GM18519 (cell line): ENCODE results near the gene DEK.

Experiments
- ATAC-seq: cut with Tn5 transposase; IDR thresholded peaks from one replicate; pipeline ENCODE4 v1.9.1; 2021; ENCODE audit warnings: mild to moderate bottlenecking, moderate library complexity; ENCODE audit not compliant: unreplicated experiment, low FRiP score

The DEK gene

GRCh38 chr6:18266523-18266912 lies 2.2 kb upstream of the DEK start:
- no peak for ATAC-seq

DNA sequence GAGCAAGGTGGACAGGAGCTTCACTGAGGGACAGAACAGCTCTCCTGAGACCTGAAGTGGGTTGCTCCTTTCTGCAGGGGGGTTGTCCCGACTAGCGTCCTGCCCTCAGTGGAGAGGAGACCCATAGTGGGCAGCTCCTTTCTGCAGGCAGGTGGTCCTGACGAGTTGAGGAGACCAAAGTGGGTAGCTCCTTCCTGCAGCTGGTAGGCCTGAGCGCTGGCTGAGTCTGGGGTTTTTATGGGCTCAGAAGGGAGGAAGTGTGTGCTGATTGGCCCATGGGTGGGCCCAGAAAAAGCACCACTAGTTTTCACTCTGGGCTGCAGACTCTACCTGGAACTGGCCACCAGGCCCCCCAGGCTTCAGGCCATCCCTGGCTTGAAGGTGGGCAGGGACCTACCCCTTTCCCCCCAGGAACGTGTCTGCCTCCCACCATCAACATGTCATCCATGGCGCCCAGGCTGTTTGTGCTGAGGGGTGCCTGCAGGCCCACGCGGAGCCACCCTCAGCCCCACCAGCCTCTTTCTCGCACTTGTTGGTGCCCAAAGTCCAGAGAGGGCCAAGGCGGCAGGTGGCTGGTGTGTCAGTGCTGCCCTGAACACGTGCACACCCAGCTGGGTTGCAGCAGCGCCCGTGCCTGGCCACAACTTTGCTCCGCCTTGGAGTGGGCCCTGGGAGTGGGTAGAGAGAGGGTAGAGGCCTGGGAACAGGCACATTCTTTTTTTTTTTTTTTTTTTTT lies 1.6 kb upstream of the DEK start:
- ATAC-seq = no peak

DNA sequence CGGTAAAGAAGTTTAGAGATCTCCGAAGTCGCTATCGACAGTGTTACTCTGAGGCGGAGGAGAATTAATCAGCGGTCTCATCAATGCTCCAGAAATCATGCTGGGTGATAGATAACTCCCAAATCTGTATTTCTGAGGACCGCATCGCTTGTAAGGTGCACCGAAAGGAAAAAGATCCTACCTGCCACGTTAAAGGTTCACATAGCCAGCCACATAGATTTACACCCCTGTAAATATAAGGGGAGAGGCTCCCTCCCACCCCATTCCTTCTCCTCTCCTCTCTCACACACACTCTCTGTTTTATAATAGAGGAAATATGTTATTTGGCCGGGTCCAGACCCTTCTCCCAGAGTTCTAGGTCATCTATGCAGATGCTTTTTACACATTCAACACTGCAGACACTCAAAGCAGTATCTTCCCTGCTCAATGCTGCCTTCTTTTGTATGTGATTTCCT lies 620 bp upstream of the DEK start:
- ATAC-seq = no peak

DNA sequence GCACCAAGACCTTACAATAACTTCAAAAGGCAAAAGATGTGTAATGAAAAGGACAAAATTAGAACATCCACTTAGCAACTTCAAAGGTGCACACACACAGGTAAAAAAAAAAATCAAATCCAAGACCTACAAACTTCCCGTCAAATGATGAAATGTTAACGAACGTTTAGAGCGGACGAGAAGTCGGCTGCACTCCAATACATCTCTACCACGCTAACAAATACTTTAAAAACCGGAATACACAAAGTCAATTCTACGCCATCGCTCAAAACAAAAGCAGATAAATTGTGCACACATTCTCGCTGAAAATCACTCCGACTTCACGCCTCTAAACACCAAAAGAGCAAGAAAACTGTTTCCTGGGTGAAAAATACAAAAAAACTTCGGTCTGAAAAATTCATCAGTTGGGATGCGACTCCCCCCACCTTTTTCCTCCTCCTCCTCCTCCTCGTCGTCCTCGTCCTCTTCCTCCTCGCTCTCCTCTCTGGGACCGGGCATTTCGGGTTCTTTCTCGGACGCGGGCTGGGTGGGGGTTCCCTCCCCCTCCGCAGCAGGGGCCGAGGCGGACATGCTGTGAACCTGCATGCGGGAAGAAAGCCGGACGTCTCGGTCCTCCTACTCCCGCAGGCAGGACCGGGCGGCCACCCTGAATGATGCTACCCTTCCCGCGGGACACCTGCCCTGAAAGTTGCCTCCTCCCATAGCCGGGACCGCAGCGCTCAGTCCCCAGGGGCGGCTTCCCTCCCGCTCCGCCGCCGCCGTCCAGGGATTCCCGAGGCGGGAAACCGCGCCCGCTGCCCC lies 712 bp downstream of the DEK start:
- no peak for ATAC-seq

DNA sequence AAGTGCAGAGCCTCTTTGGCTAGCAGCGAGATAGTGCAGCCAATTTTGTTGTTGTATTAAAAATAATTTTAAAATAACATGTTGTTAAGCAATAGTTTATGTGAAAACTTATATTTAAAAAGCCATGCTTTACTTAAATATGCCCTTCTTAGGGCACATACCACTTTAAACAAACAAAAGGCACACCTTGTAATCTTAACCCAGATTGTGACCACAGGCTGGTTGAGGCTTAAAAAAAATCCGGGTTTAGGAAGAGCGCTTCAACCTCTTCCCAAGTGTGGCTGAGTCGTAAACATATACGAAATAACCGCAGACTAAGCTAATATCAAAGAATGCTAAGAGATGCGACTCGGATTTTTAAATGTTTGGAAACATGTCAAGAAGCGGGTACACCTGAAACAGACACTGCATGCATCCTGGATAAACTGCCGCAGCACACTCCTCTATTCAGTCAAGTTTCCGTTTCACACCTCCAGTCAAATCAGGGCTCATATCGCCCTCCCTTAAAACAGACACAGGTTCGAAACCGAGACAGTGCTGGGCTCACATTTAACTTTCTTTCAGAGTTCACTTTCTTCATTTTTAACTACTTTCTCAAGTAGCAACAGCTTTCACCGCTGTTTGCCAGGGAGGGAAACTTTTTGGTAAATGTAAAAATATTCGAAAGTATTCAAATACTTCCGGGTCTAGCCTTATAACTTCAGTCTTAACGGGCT lies 1.5 kb downstream of the DEK start:
- peak; percentile 69 for ATAC-seq

- no peak for ATAC-seq
Measured at GRCh38 chr6:18261877-18262276, 2.5 kb downstream of the DEK start.

DNA sequence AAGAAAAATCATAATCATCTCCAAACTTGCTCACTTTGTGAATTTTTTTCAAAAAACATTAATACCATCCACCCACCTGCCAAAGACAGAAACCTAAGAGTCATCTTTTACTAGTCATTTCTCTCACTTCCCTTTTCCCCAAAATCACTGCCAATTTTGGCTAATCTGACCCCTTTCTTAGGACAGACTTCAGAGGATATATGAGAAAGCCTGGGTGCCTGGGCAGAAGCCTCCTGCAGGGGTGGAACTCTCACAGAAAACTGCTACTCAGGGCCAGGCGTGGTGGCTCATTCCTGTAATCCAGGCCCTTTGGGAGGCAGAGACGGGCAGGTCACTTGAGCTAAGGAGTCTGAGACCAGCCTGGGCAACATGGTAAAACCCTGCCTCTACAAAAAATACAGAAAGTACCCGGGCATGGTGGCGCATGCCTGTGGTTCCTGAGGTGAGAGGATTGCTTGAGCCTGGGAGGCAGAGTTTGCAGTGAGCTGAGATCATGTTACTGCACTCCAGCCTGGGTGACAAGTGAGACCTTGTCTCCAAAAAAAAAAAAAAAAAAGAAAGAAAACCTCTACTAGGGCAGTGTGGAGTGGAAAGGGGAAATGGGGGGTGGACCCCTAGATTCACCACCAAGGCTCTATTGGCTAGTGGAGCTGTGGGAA lies 3.8 kb downstream of the DEK start:
- ATAC-seq = peak; percentile 30

- ATAC-seq = no peak
Measured at GRCh38 chr6:18259675-18260447, 4.5 kb downstream of the DEK start.

DNA sequence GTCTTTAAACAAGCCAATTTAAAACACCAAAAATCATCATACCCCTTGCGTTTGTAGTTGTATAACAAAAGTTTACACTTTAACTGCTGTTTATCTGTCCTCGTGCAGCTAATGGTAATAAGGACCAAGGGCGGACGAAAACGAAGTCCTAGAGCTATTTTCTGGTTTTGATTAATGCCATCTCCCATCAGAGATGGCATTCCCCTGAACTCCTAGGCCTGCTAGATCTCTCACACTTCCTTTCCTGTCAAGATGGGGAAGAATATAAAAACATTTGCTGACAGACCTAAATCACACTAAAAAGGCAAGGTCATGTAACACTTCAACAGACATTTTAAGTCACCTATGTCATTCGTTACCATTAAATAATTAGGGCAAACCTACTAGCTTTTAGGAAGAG lies 9.5 kb downstream of the DEK start:
- no peak for ATAC-seq

- no peak for ATAC-seq
Measured at GRCh38 chr6:18253635-18254034, 10.7 kb downstream of the DEK start.

DNA sequence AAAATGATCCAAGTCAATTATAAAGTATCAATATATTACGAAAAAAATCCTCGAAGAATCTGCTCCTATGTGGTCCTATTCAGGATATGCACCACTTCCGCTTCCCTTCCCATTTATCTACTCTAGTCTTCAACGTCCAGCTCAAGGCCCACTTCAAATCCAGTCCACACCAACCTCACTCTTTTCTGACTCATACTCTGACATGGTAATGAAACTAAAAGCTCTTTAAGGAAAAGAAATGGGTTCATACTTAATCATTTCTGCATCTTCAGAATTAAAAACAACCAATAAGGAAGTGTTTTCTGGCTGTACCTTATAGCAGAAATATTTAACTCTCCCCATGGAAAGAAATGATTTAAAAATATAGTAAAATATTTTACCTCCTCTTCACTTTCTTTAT lies 15.1 kb downstream of the DEK start:
- no peak for ATAC-seq

GRCh38 chr6:18248698-18249097 lies 15.6 kb downstream of the DEK start:
- ATAC-seq = no peak

- ATAC-seq = no peak
Measured at GRCh38 chr6:18247002-18247401, 17.3 kb downstream of the DEK start.

DNA sequence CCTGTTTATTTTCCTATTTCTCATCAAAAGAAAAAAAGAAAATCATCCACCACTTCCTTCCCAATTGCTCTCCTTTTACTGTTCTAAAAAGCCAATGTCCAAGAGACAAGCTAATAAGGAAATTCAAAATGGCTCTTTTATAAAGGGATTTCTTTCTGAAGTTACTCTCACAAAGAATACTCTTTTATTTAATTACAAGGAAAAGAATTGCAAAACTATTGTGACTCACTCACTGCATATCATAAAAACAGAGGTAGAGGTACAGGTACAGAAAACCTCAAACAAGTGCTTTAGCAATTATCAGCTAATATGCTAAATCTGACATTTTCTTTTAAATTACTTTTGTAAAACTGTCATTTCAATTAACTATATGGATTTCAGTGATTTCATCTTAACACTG lies 18.1 kb downstream of the DEK start:
- no peak for ATAC-seq

GRCh38 chr6:18245642-18246041 lies 18.7 kb downstream of the DEK start:
- peak; percentile 34 for ATAC-seq

- no peak for ATAC-seq
Measured at GRCh38 chr6:18245079-18245478, 19.3 kb downstream of the DEK start.

DNA sequence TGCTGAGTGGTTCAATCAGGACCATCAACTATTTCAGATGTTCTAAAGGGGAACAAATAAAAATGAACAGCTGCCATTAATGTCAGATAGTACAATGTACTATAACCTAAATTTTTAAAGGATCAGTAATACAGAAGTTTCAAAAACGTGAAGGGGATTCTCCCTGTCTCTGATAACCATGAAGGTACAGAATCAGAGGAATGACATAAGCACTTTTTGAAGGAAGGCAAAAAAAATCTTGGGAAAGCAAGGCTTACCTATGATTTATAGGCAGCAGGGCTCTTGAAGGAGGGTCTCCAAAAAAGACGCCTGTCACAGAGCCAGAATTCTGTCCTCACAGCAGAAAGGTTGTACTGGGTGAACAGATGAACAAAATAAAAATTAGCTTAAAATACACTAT lies 20.1 kb downstream of the DEK start:
- no peak for ATAC-seq

DNA sequence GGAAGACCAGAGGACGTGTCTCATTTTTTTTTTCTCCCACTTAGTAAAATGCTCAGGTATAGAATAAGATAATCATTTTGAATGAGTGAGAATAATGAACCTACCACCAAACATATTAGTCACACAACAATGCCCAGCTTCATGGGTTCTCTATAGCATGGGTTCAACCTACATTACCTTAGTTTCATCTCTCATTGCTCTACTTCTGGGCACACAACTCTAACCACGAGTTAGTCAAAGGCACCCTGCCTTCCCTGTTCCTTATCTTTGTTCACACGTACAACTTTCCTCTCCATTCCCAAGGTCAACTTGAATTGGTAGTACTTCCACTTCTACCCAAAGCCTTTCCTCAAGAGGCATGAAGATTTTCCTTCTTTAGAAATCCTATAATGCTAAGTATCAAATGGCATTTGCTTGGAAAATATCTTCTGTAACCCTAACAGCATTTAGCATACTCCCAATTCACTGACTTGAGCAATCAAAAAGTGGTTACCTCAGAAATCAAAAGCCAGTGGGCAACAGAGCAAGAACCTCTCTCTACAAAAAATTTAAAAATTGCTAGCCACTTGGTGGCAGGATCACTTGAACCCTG lies 20.9 kb downstream of the DEK start:
- ATAC-seq = no peak

DNA sequence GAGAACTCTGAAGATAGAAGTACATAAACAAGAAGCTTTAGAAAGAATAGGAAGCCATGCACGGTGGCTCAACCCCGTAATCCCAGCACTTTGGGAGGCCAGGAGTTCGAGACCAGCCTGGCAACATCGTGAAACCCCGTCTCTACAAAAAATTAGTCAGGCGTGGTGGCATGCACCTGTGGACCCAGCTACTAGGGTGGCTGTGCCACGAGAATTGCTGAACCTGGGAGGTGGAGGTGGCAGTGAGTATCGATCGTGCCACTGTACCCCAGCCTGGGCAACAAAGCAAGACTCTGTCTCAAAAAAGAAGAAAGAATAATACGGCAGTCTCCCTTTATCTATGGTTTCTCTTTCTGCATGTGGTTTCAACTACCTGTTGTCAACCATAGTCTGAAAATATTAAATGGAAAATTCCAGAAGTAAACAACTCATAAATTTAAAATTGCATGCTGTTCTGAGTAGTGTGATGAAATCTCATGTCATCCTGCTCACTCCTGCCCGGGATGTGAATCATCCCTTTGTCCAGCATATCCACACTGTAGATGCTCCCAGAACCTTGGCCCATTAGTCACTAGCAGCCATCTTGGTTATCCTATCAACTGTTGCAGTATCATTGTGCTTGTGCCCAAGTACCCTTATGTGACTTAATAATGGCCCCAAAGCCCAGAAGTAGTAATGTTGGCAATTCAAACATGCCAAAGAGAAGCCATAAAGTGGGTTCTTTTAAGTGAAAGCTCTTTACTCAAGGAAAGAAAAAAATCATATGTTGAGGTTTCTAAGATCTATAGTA lies 22.1 kb downstream of the DEK start:
- ATAC-seq = no peak
